Stimulated activated CD8-positive, alpha-beta memory T cell treated with anti-CD3 and anti-CD28 coated beads, Interleukin-12 subunit alpha, Interleukin-12 subunit beta, amount 100 ng/mL, for 4 hours (primary cell): ENCODE results near the gene ADGRA1.
"Not testable (repeated sequence)": the region's sequence is repeated elsewhere in the genome, so short reads cannot be mapped to it uniquely, and the experiment has no call there.

Source experiments
- DNase-seq: peaks from one replicate; pipeline ENCODE4 v3.0.0-alpha.2; 2020; ENCODE audit warnings: low read depth

ADGRA1 gene

GRCh38 chr10:133128126-133129070 is 40.7 kb downstream of the ADGRA1 start:
- DNase-seq, result no peak

GRCh38 chr10:133129071-133129858 is 41.5 kb downstream of the ADGRA1 start:
- no peak for DNase-seq

- DNase-seq, result no peak
These were observed 42.3 kb downstream of the ADGRA1 start for GRCh38 chr10:133129859-133130495.

- no peak for DNase-seq
These were observed 42.9 kb downstream of the ADGRA1 start for GRCh38 chr10:133130602-133131001.

- no peak for DNase-seq
These were observed 43.3 kb downstream of the ADGRA1 start for GRCh38 chr10:133131053-133131452.

- DNase-seq, result no peak
These were observed 44.2 kb downstream of the ADGRA1 start for GRCh38 chr10:133131734-133132472.

GRCh38 chr10:133132473-133133291 is 45.0 kb downstream of the ADGRA1 start:
- no peak for DNase-seq

- DNase-seq, result no peak
These were observed 45.9 kb downstream of the ADGRA1 start for GRCh38 chr10:133133471-133134231.

GRCh38 chr10:133134411-133135115 is 46.8 kb downstream of the ADGRA1 start:
- DNase-seq, result no peak

- DNase-seq, result no peak
These were observed 47.4 kb downstream of the ADGRA1 start for GRCh38 chr10:133135116-133135465.

- DNase-seq, result not testable (repeated sequence)
These were observed 49.9 kb downstream of the ADGRA1 start for GRCh38 chr10:133137486-133138145.

GRCh38 chr10:133139551-133140065 is 51.9 kb downstream of the ADGRA1 start:
- no peak for DNase-seq

GRCh38 chr10:133140417-133141143 is 52.9 kb downstream of the ADGRA1 start:
- DNase-seq, result no peak

GRCh38 chr10:133141144-133141957 is 53.6 kb downstream of the ADGRA1 start:
- no peak for DNase-seq

- no peak for DNase-seq
These were observed 54.2 kb downstream of the ADGRA1 start for GRCh38 chr10:133141958-133142340.

GRCh38 chr10:133142523-133143199 is 54.9 kb downstream of the ADGRA1 start:
- DNase-seq, result no peak

GRCh38 chr10:133143200-133143533 is 55.4 kb downstream of the ADGRA1 start:
- DNase-seq, result no peak
